MCF 10A (cell line): ENCODE measurements around the gene CCDC120. TPM values are rescaled to one million over a fixed set of nuclear protein-coding genes. Genes with fewer than 3 reads are reported as not detected.

Experiments
- BruUV-seq: library from RNA; stranded (reverse); fragments of 400-500 nt; replicated peaks from 2 replicates; lab custom pipeline; 2021; lab: Mats Ljungman, UMichigan
- CTCF ChIA-PET: fragments of 300-600 bp; sonication (Branson Sonifier 250); formaldehyde crosslinking; extraction: SDS; loops from one replicate; lab custom pipeline; 2021; ENCODE audit warnings: antibody characterized with exemption, inconsistent platforms; lab: Yijun Ruan, JAX
- POLR2A ChIA-PET: fragments of 300-600, 350-650 bp; sonication (Branson Sonifier 250); formaldehyde crosslinking; extraction: SDS; loops from one replicate; lab custom pipeline; 2020; ENCODE audit warnings: antibody characterized with exemption, inconsistent platforms; lab: Yijun Ruan, JAX
- DNase-seq: peaks from one replicate; pipeline ENCODE4 v3.0.0-alpha.2; 2018; ENCODE audit not compliant: unreplicated experiment
- H3K27ac Mint-ChIP-seq: one replicate; pipeline ENCODE4 v1.8.0; 2022; ENCODE audit warnings: mild to moderate bottlenecking, low read depth, mixed read lengths; ENCODE audit not compliant: unreplicated experiment
- H3K27me3 Mint-ChIP-seq: one replicate; pipeline ENCODE4 v1.8.0; 2022; ENCODE audit warnings: mixed read lengths; ENCODE audit not compliant: insufficient read depth, unreplicated experiment
- H3K36me3 Mint-ChIP-seq: one replicate; pipeline ENCODE4 v1.8.0; 2022; ENCODE audit warnings: mild to moderate bottlenecking, moderate library complexity, mixed read lengths; ENCODE audit not compliant: insufficient read depth, unreplicated experiment
- H3K4me1 Mint-ChIP-seq: one replicate; pipeline ENCODE4 v1.8.0; 2022; ENCODE audit warnings: mixed read lengths; ENCODE audit not compliant: insufficient read depth, unreplicated experiment
- H3K4me3 Mint-ChIP-seq: one replicate; pipeline ENCODE4 v1.8.0; 2022; ENCODE audit warnings: mild to moderate bottlenecking, moderate library complexity, mixed read lengths; ENCODE audit not compliant: unreplicated experiment
- H3K9me3 Mint-ChIP-seq: one replicate; pipeline ENCODE4 v1.8.0; 2022; ENCODE audit warnings: mixed read lengths; ENCODE audit not compliant: unreplicated experiment
- intact Hi-C: fragments of 100-400 bp; cut with micrococcal nuclease; formaldehyde crosslinking; loops from 2 replicates; pipeline ENCODE4 v1.14.1; 2022
- total RNA-seq: library from RNA; stranded (reverse); gene quantifications from 2 replicates; pipeline ENCODE4 v1.2.3, GENCODE V29; 2022
- TF ChIP-seq, protein P1 (sequence below): fragments of 200-600 bp; IDR thresholded peaks from one replicate; pipeline ENCODE4 v1.8.0; 2022; ENCODE audit warnings: antibody characterized with exemption, mild to moderate bottlenecking; ENCODE audit not compliant: unreplicated experiment

CCDC120 gene
- total RNA-seq, 1 experiment from 2014 or later: 14.4 TPM

- H3K36me3 Mint-ChIP-seq: peaks cover 31% of the 10 kb centered on the region
- TF ChIP-seq, protein P1, sequence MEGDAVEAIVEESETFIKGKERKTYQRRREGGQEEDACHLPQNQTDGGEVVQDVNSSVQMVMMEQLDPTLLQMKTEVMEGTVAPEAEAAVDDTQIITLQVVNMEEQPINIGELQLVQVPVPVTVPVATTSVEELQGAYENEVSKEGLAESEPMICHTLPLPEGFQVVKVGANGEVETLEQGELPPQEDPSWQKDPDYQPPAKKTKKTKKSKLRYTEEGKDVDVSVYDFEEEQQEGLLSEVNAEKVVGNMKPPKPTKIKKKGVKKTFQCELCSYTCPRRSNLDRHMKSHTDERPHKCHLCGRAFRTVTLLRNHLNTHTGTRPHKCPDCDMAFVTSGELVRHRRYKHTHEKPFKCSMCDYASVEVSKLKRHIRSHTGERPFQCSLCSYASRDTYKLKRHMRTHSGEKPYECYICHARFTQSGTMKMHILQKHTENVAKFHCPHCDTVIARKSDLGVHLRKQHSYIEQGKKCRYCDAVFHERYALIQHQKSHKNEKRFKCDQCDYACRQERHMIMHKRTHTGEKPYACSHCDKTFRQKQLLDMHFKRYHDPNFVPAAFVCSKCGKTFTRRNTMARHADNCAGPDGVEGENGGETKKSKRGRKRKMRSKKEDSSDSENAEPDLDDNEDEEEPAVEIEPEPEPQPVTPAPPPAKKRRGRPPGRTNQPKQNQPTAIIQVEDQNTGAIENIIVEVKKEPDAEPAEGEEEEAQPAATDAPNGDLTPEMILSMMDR: no peak
- peaks cover 12% of the 10 kb centered on the region for H3K4me1 Mint-ChIP-seq
- DNase-seq: no peak
- TSS peak; percentile 80 for BruUV-seq
- CTCF ChIA-PET: interaction anchor here (0.6 to 3.4 kb wide), 4 partner anchors 57 to 123 kb away, joined by 3 to 15 read pairs (median 5); partner anchors contain the start of gene OTUD5
- POLR2A ChIA-PET: interaction anchor here (0.7 to 4.1 kb wide), 14 partner anchors 14 to 306 kb away, joined by 3 to 57 read pairs (median 4); partner anchors contain the start of genes CCDC120, GRIPAP1, HDAC6 and OTUD5
- H3K27ac Mint-ChIP-seq: peak overlapping the region; percentile 91
- no peaks in the 10 kb centered on the region for H3K27me3 Mint-ChIP-seq
- intact Hi-C loops: loop anchor here (1.0 to 5.0 kb wide), 4 partner anchors 40 to 282 kb away; partner anchors contain the start of genes GLOD5, GRIPAP1, KCND1 and PIM2
- peak overlapping the region; percentile 79 for H3K4me3 Mint-ChIP-seq
- H3K9me3 Mint-ChIP-seq: no peaks in the 10 kb centered on the region
Measured at GRCh38 chrX:49042581-49043219, 16.1 kb upstream of the CCDC120 start.

DNA sequence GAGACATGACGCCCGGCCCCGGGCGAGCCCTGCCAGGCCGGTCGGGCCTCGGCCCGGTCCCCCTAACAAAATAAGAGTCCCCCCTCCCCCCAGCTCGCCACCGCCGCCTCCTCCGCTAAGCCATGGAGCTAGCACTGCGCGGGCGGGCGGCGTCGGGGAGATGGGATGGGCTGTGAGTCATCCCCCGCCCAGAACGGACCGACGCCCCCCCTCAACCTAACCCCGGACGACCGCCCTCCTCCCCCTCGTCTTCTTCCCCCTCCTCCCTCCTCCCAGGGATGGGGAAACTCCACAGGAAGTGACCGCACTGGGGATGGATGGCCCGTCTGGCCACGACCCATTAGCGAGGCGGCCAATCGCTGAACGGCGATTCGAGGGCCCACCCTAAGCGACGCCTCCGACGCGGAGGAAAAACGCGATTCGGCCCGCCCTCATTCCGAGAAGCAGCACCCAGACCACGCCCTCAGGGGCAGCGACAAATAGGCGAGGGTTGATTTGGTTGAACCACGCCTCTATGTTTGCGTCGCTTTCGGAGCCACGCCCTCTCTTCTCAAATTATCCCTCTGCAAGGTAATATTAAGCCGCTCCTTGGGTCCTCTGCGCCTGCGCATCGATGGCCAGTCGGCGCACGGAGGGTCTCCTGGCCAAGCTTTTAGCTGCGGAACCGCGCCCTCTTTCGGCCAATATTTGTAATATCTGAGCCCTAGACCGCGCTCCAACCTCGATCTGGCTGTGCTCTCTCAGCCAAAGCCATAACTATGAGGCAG, 15.4 kb upstream of the CCDC120 start, which contains the start of gene TFE3:
TFE3 (minus strand) TSS at position 138 of the 767 bp plus-strand sequence; CDS start at position 7, 131 bp downstream.
- H3K27ac Mint-ChIP-seq: peak within 1 kb of the TSS; percentile 91
- CTCF ChIA-PET: interaction anchor here (0.6 to 3.4 kb wide), 7 partner anchors 13 to 124 kb away, joined by 3 to 15 read pairs (median 4); partner anchors contain the start of gene OTUD5
- TF ChIP-seq, protein P1: peak; percentile 37
- BruUV-seq: no TSS peak
- peak; percentile 98 for DNase-seq
- H3K27me3 Mint-ChIP-seq: no peaks in the 10 kb centered on the region
- peaks cover 25% of the 10 kb centered on the region for H3K36me3 Mint-ChIP-seq
- no peaks in the 10 kb centered on the region for H3K9me3 Mint-ChIP-seq
- peak within 1 kb of the TSS; percentile 79 for H3K4me3 Mint-ChIP-seq
- intact Hi-C loops: loop anchor here (1.0 to 5.0 kb wide), 4 partner anchors 41 to 283 kb away; partner anchors contain the start of genes GLOD5, GRIPAP1, KCND1 and PIM2
- peaks cover 8% of the 10 kb centered on the region for H3K4me1 Mint-ChIP-seq
- POLR2A ChIA-PET: interaction anchor here (1.0 to 4.1 kb wide), 9 partner anchors 13 to 123 kb away, joined by 3 to 57 read pairs (median 14); partner anchors contain the start of genes CCDC120, GRIPAP1, OTUD5 and WDR45

GRCh38 chrX:49043987-49044281, 14.9 kb upstream of the CCDC120 start:
- CTCF ChIA-PET: interaction anchor here (0.6 to 3.4 kb wide), 4 partner anchors 12 to 100 kb away, joined by 3 to 15 read pairs (median 4); partner anchors contain the start of gene OTUD5

More at GRCh38 chrX:49043987-49044281, 14.9 kb upstream of the CCDC120 start:
- H3K36me3 Mint-ChIP-seq: peaks cover 20% of the 10 kb centered on the region
- peak overlapping the region; percentile 91 for H3K27ac Mint-ChIP-seq
- peak overlapping the region; percentile 79 for H3K4me3 Mint-ChIP-seq
- intact Hi-C loops: loop anchor here (1.0 to 5.0 kb wide), 4 partner anchors 42 to 283 kb away; partner anchors contain the start of genes GLOD5, GRIPAP1, KCND1 and PIM2
- TF ChIP-seq, protein P1: no peak
- BruUV-seq: no TSS peak
- DNase-seq: no peak
- no peaks in the 10 kb centered on the region for H3K9me3 Mint-ChIP-seq
- H3K4me1 Mint-ChIP-seq: peaks cover 8% of the 10 kb centered on the region
- no peaks in the 10 kb centered on the region for H3K27me3 Mint-ChIP-seq
- POLR2A ChIA-PET: interaction anchor here (1.0 to 4.1 kb wide), 8 partner anchors 12 to 86 kb away, joined by 3 to 57 read pairs (median 9); partner anchors contain the start of genes CCDC120, GRIPAP1, OTUD5 and WDR45
